Measurements from ENCODE around the gene ARAP2. TPM values are rescaled to one million over a fixed set of nuclear protein-coding genes. Genes with fewer than 3 reads are reported as not detected.

ARAP2 gene
- total RNA-seq, 2 experiments from 2014 or later, result 6.9 to 8.6 TPM

- ChIA-PET CTCF (ENCODE audit: unreplicated experiment) (no interaction called here), POLR2A (interaction anchor here (0.5 kb wide), 1 partner anchor 14 kb away, joined by 5 read pairs; no protein-coding TSS in a partner anchor)
- Histone ChIP-seq H4K20me1 (ENCODE audit: insufficient read depth, low read length) (no peaks in the 10 kb centered on the region), H3K36me3 (ENCODE audit: insufficient read depth, low read length) (no peaks in the 10 kb centered on the region), H3K4me3 (ENCODE audit: low read depth, low read length, poor library complexity, severe bottlenecking) (no peak overlapping the region), H3K27ac (ENCODE audit: low read depth, low read length, poor library complexity, severe bottlenecking) (no peak overlapping the region), H3K9me3 (ENCODE audit: low read length) (no peaks in the 10 kb centered on the region), H3K4me1 (ENCODE audit: insufficient read depth, low read length, poor library complexity, severe bottlenecking) (peaks cover 9% of the 10 kb centered on the region), H3K79me2 (ENCODE audit: insufficient read depth, low read depth, low read length) (no peaks in the 10 kb centered on the region), H3K4me2 (ENCODE audit: low read length) (no peak overlapping the region), H3K9me2 (ENCODE audit: insufficient read depth, low read length) (no peaks in the 10 kb centered on the region), H2AFZ (ENCODE audit: low read length) (no peak overlapping the region)
- TF ChIP-seq, protein P1, sequence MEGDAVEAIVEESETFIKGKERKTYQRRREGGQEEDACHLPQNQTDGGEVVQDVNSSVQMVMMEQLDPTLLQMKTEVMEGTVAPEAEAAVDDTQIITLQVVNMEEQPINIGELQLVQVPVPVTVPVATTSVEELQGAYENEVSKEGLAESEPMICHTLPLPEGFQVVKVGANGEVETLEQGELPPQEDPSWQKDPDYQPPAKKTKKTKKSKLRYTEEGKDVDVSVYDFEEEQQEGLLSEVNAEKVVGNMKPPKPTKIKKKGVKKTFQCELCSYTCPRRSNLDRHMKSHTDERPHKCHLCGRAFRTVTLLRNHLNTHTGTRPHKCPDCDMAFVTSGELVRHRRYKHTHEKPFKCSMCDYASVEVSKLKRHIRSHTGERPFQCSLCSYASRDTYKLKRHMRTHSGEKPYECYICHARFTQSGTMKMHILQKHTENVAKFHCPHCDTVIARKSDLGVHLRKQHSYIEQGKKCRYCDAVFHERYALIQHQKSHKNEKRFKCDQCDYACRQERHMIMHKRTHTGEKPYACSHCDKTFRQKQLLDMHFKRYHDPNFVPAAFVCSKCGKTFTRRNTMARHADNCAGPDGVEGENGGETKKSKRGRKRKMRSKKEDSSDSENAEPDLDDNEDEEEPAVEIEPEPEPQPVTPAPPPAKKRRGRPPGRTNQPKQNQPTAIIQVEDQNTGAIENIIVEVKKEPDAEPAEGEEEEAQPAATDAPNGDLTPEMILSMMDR (conservative IDR thresholded peaks at IDR 0.05; ENCODE audit: low read length), result no peak
- TF ChIP-seq EZH2phosphoT487 (IDR thresholded peaks at IDR 0.05; ENCODE audit: borderline replicate concordance, low read depth, low read length), result no peak
- no TSS peak for BruUV-seq (replicated peaks)
- no peak for DNase-seq (ENCODE audit: low spot score)
- intact Hi-C loops (cut with micrococcal nuclease; ENCODE audit: unreplicated experiment), result no loop called here
Measured at GRCh38 chr4:36249610-36250009, 5.3 kb upstream of the ARAP2 start.

GRCh38 chr4:36243355-36244256 lies 708 bp downstream of the ARAP2 start:
- H3K9me2 ChIP-seq (ENCODE audit: insufficient read depth, low read length), result no peaks in the 10 kb centered on the region
- no peaks in the 10 kb centered on the region for H4K20me1 ChIP-seq (ENCODE audit: insufficient read depth, low read length)
- CTCF ChIA-PET (ENCODE audit: unreplicated experiment), result interaction anchor here (0.9 to 1.0 kb wide), 2 partner anchors 11 to 44 kb away, joined by 3 read pairs; no protein-coding TSS in a partner anchor
- peak overlapping the region; percentile 74 for H3K4me3 ChIP-seq (ENCODE audit: low read depth, low read length, poor library complexity, severe bottlenecking)
- TF ChIP-seq EZH2phosphoT487 (IDR thresholded peaks at IDR 0.05; ENCODE audit: borderline replicate concordance, low read depth, low read length), result no peak
- TF ChIP-seq, protein P1 (conservative IDR thresholded peaks at IDR 0.05; ENCODE audit: low read length), result no peak
- peak overlapping the region; percentile 69 for H3K4me2 ChIP-seq (ENCODE audit: low read length)
- intact Hi-C loops (cut with micrococcal nuclease; ENCODE audit: unreplicated experiment), result loop anchor here (1.0 kb wide), 1 partner anchor 12 kb away; no protein-coding TSS in a partner anchor
- DNase-seq (ENCODE audit: low spot score), result no peak
- H3K36me3 ChIP-seq (ENCODE audit: insufficient read depth, low read length), result no peaks in the 10 kb centered on the region; the same call in 1 of the 2 replicates
- peaks cover 17% of the 10 kb centered on the region for H3K4me1 ChIP-seq (ENCODE audit: insufficient read depth, low read length, poor library complexity, severe bottlenecking)
- BruUV-seq (replicated peaks), result no TSS peak
- H3K79me2 ChIP-seq (ENCODE audit: insufficient read depth, low read depth, low read length), result peaks cover 21% of the 10 kb centered on the region; the same call in 1 of the 2 replicates
- peak overlapping the region; percentile 70; the same call in 1 of the 2 replicates for H2AFZ ChIP-seq (ENCODE audit: low read length)
- no peaks in the 10 kb centered on the region for H3K9me3 ChIP-seq (ENCODE audit: low read length)
- peak overlapping the region; percentile 55 for H3K27ac ChIP-seq (ENCODE audit: low read depth, low read length, poor library complexity, severe bottlenecking)
- POLR2A ChIA-PET, result interaction anchor here (0.6 to 4.1 kb wide), 15 partner anchors 8 to 157 kb away, joined by 3 to 40 read pairs (median 3); no protein-coding TSS in a partner anchor
